OCI-LY1 (cell line): ENCODE data around the gene TBCD.

Source experiments
- EZH2 ChIP-seq: fragments of 200-600 bp; sonication (generic), shearing (Covaris generic); IDR thresholded peaks from 2 replicates; pipeline ENCODE4 v1.8.0; 2017; ENCODE audit warnings: borderline replicate concordance, mixed run types, mild to moderate bottlenecking, antibody characterized with exemption, low read length, moderate library complexity, mixed read lengths
- TF ChIP-seq, protein P1 (sequence below): fragments of 200-600 bp; sonication (generic), shearing (Covaris generic); IDR thresholded peaks from 2 replicates; pipeline ENCODE4 v1.5.1; 2017; ENCODE audit warnings: mild to moderate bottlenecking, antibody characterized with exemption, low read length, moderate library complexity, mixed read lengths

DNA sequence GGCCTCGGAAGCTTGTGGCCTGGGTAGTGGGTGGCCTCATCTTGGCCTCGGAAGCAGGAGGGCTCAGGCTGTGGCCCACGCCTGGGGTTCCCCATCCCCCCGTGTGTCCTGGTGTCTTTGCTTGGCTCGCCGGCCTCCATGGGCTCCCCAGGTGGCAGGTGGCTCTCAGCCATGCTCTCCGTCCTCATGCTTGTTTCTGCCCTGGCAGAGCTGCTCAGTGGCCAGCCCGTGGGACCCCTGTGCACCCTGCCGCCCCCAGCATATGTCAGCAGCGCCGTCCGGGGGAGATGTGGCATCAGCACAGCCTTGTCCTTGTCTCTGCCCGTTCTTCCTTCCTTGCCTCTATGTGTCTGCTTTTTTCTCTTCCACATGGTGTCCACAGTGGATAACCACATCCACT lies 38.5 kb downstream of the TBCD start:
- TF ChIP-seq, protein P1, sequence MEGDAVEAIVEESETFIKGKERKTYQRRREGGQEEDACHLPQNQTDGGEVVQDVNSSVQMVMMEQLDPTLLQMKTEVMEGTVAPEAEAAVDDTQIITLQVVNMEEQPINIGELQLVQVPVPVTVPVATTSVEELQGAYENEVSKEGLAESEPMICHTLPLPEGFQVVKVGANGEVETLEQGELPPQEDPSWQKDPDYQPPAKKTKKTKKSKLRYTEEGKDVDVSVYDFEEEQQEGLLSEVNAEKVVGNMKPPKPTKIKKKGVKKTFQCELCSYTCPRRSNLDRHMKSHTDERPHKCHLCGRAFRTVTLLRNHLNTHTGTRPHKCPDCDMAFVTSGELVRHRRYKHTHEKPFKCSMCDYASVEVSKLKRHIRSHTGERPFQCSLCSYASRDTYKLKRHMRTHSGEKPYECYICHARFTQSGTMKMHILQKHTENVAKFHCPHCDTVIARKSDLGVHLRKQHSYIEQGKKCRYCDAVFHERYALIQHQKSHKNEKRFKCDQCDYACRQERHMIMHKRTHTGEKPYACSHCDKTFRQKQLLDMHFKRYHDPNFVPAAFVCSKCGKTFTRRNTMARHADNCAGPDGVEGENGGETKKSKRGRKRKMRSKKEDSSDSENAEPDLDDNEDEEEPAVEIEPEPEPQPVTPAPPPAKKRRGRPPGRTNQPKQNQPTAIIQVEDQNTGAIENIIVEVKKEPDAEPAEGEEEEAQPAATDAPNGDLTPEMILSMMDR = no peak
- no peak for TF ChIP-seq EZH2
